GM19467 (cell line): ENCODE measurements around the gene ZC3H13.
A peak's percentile ranks its signal among the peaks of the same experiment; 100 is the strongest.

Experiments used
- ATAC-seq: cut with Tn5 transposase; IDR thresholded peaks from one replicate; pipeline ENCODE4 v1.9.1; 2021; ENCODE audit warnings: mild to moderate bottlenecking, moderate library complexity; ENCODE audit not compliant: unreplicated experiment

Gene ZC3H13, protein sequence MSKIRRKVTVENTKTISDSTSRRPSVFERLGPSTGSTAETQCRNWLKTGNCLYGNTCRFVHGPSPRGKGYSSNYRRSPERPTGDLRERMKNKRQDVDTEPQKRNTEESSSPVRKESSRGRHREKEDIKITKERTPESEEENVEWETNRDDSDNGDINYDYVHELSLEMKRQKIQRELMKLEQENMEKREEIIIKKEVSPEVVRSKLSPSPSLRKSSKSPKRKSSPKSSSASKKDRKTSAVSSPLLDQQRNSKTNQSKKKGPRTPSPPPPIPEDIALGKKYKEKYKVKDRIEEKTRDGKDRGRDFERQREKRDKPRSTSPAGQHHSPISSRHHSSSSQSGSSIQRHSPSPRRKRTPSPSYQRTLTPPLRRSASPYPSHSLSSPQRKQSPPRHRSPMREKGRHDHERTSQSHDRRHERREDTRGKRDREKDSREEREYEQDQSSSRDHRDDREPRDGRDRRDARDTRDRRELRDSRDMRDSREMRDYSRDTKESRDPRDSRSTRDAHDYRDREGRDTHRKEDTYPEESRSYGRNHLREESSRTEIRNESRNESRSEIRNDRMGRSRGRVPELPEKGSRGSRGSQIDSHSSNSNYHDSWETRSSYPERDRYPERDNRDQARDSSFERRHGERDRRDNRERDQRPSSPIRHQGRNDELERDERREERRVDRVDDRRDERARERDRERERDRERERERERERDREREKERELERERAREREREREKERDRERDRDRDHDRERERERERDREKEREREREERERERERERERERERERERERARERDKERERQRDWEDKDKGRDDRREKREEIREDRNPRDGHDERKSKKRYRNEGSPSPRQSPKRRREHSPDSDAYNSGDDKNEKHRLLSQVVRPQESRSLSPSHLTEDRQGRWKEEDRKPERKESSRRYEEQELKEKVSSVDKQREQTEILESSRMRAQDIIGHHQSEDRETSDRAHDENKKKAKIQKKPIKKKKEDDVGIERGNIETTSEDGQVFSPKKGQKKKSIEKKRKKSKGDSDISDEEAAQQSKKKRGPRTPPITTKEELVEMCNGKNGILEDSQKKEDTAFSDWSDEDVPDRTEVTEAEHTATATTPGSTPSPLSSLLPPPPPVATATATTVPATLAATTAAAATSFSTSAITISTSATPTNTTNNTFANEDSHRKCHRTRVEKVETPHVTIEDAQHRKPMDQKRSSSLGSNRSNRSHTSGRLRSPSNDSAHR (N-terminal part only)

DNA sequence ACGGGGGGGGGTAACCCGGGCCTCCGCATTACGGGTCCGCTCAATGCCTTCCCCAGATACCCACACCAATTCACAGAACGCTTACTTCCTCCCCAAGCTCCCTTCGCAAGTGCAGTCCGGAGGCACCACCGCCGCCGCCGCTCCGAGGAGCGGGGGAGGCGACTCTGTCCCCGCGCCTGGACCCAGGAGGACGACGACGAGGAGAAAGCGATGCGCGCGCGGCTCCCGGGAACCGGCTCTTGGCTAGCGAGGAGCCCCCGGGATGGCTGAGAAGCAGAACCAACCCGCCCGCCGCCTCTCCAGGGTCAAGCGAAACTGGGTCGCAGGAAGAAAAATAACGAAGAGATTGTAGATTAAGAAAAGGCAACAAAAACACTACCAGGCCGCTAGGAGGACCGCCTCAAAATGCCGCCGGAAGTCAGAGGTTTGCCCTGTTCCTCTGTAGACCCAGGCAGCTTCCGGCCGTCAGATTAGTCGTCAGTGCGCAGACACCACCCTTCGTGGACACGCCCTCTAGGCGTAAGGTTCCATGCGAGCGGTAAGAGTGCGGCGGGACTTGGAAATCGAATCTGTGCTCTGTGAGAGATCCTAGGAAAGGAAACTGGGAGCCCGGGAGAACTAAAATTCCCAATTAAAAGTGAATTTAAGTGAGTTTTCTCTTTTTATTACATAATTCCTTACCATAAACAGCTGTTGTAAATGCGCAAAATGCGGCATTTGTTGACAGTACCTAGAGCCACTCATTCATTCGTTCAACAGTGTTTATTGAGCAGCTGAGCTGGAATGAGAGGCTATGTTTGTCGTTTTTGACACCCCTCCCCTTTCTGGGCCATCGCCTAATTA lies at the start of gene ZC3H13:
ZC3H13 (minus strand) TSS at position 428 of the 843 bp plus-strand sequence. CDS start 7,239 bp downstream, outside the sequence.
- ATAC-seq = peak; percentile 99

DNA sequence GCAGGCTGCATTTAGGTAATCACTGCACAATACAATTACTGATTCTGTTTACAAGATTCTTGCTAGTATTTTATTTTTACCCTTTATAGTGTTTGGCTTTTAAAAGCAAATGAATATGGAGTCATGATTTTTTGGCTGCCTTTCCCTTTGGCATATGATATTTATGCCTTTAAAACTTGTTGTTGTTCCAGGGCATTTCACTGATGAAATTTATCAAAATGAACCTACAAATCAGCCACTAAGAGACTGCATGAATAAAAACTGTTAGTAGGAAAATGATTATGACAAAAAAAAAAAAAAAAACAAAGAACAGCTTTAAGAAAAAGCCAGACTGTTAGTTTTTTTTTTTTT lies 49.7 kb upstream of the ZC3H13 start:
- no peak for ATAC-seq

- ATAC-seq = no peak
Measured at GRCh38 chr13:46101484-46102254, 49.1 kb upstream of the ZC3H13 start.

DNA sequence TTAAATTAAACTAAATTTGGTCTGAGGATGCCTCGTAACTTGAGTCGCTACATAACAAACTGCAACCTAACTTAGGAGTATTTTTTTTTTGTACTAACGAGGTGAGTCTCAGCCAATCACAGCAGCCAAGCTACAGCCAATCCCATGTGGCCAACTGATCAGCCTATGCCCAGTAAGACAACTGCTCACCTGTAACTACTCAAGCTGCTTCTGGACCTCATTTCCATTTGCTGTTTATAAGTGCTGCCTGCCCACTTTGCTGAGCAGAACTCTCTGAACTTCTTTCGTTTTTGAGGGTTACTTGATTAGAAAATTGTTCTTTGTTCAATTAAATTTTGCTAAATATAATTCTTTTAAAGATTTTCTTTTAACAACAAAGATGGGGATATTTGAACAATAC lies 48.5 kb upstream of the ZC3H13 start:
- no peak for ATAC-seq

DNA sequence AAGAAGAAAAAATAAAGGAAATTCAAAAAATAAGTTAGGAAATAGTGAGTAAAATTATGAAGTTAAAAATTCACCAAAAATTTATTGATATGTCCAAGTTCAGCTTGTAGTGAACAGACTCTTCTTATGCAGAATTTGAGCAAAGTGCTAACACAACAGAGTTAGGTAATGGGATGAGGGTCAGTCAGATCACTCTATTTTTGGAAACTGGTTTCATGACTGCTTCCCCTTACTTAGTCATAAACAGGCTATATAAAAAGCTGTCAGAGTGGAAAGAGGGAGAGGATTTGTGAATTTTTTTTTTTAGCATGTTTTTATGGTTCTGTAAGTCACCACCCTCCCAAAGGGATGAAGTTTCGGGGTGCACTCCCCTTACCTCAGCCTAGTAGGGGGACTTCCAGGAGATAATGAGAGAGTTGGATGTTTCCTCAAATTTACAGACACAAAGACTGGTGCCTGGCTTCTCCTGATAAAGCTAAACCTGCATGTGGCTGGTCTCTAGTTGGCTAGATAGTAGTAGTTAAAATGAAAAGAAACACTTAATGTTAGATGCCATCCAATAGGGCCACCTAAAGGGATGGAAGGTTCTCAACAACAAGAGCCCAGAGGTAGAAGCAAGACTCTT lies 47.8 kb upstream of the ZC3H13 start:
- ATAC-seq = no peak

DNA sequence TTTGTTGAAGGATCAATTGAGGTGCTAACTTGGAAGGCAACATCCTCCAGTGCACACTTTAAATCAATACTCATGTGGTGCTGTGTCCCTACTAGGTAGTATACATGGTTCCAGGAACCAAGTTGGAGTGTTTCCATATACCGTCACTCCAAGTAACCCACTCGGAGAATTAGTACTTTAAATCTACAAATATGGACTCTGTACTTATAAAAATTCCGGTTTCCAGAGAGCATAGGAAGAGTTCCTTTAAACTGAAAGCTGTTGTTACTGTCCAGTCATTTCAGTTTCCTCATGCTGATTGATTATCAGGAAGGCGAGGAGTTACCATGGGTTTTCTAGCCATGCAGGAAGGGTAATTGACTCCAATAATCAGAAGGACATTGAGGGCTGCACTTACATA lies 45.1 kb upstream of the ZC3H13 start:
- no peak for ATAC-seq

- ATAC-seq = no peak
Measured at GRCh38 chr13:46097015-46097414, 44.5 kb upstream of the ZC3H13 start.

DNA sequence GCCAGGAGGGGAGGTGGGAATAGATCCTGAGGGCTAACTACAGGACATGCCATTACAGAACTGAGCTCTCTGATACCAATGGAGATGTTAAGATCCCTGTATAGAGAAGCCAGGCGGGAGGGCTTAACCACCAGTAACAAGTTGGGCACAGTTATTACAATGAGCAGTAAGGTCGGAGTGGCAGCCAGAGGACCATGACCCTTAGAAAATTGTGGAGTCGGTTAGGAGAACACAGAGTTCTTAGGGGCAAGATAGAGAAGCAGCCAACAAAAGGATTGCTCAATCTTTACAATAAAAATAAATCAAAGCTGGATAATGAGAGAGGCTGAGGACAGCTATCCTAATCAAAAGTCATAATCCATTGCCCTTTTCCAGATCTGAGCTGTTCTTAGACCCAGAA lies 41.9 kb upstream of the ZC3H13 start:
- no peak for ATAC-seq

DNA sequence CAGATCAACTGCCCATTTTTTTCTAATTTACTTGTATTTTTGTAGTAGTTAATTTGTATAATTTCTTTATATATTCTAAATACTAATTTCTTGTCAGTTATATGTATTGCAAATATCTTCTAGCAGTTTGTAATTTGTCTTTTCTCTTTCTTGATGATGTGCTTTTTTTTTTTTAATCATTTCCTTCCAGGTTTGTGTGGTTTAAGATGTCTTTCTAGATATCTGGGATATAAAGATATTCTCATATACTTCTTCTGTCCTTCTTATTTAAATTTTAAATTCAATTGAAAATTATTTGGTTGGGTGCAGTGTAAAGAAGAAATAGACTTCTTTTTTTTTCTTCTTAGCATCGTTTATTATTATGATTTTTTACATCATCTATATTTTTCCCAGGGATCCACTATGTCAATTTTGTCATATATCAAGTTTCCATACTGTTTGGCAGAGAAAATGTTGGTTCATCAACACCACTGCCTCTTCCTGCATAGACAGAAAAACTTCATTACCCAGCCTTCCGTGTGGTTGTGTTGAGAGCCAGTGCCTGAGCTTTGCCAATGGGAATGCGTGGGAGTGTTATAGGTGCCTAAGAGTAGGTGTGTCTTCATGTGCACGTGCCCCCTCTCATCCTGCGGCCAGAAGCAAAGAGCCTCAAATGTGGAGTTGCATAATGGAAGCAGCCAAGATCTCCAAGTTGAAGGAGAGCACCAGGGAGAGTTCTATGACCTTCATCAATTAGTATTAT lies 36.4 kb upstream of the ZC3H13 start:
- no peak for ATAC-seq

- ATAC-seq = no peak
Measured at GRCh38 chr13:46087481-46087880, 34.9 kb upstream of the ZC3H13 start.

GRCh38 chr13:46086985-46087384 lies 34.4 kb upstream of the ZC3H13 start:
- ATAC-seq = no peak

DNA sequence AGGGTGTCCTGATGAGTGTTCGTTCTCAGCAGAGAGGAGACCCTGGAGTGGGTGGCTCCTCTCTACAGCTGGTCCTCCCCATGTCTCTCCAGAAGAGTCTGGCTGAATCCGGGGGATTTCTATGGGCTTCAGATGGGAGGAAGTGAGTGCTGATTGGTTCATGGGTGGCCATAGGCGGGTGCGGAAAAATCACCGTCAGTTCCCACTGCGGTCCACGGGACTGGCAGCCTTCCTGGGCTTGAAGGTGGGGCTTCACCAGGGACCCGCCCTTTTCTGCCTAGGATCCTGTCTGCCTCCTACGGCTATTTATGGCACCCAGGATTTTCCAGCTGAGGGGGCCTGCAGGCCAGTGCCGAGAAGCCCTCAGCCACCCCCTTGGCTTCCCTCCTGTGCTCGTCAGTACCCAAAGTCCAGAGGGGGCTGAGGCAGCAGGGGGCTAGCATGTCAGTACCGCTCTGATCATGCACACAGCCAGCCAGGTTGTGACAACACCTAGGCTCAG lies 33.9 kb upstream of the ZC3H13 start:
- ATAC-seq = no peak

DNA sequence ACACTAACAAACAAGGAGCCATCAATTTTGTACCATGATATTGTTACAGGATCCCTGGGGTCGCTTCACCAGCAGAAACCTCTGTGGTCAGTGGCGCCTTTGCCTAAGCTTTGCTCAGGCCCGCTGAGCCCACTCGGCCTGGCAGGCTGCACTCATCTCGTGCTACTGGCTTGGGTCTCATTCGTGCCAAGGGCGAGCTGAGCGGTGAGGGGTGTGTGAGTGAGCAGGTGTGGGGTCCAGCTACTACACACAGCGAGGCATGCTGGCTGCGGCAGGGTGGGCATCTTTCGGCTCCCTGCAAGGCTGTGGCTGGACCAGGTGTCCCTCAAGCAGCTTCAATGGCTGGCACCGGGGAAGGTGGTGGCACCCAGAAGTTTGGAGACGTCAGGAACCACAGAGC lies 33.2 kb upstream of the ZC3H13 start:
- ATAC-seq = no peak

- ATAC-seq = no peak
Measured at GRCh38 chr13:46082324-46082723, 29.8 kb upstream of the ZC3H13 start.

DNA sequence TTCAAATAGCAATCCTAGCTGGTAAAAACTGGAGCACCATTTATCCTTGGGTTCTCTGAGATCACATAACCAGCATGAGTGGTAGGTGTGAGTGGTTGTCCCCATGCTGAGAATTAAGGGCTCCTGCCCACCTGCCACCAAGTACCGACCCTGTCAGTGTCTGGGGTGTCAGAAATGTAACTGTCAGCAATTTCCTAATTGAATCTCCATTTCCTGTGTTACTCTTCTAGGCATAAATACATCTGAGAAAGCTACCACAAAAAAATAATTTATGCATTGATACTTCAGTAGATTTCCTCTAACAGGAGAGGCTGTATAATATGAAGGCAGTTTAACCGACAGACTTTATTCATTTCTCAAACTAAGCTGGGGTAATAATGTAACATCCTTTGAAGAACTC lies 27.2 kb upstream of the ZC3H13 start:
- ATAC-seq = no peak

- no peak for ATAC-seq
Measured at GRCh38 chr13:46077265-46077664, 24.7 kb upstream of the ZC3H13 start.

DNA sequence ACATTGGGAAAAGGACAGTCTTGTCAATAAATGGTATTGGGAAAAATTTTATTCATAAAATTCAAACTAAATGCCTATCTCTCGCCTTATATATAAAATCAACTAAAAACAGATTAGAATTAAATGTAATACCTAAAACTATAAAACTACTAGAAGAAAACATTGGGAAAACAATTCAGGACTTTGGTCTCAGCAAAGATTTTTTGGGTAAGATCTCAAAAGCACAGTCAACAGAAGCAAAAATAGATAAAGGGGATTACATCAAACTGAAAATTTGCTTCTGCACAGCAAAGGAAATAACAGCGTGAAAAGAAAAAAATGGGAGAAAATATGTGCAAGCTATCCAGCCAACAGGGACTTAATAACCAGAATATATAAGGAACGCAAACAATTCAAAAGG lies 24.3 kb upstream of the ZC3H13 start:
- ATAC-seq = no peak

DNA sequence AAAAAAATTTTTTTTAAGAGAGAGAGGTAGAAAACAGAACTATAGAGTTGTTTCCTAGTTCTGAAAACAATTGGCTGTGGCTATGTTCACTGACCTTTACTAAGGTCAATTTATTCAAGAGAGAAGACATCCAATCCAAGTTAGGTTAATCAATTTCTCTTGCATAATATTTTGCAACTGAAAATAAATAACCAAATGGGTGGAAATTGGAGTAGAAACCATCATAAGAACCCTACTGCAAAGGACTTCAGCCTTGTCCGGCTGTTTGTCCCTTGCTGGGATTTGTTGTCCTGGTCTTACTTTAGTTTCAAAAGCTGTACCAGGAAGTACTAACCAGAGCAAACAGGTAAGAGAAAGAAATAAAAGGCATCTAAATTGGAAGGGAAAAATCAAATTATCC lies 23.3 kb upstream of the ZC3H13 start:
- no peak for ATAC-seq
